ENCODE results near the gene KIAA1671. TPM values are rescaled to one million over a fixed set of nuclear protein-coding genes. Genes with fewer than 3 reads are reported as not detected.

Gene KIAA1671
- total and polyA plus RNA-seq, 2 donors (not counting 1 experiment from before 2014, with no cell fraction given) = 0.01 to 0.02 TPM

GRCh38 chr22:25000686-25001085 lies 48.2 kb downstream of the KIAA1671 start:
- Histone ChIP-seq H3K36me3 (replicated peaks in 1 of 2; ENCODE audit: control extremely low read depth in 1 of 2, control insufficient read depth in 1 of 2, extremely low read depth in 1 of 2, insufficient read depth in 2 of 2, low read length in 1 of 2) (no peaks in the 10 kb centered on the region), H3K4me1 (ENCODE audit: control insufficient read depth in 2 of 2, insufficient read depth in 2 of 2, low read length in 2 of 2) (no peaks in the 10 kb centered on the region), H2AFZ (ENCODE audit: insufficient read depth, low read depth, low read length, poor library complexity, severe bottlenecking) (no peak overlapping the region), H3K4me2 (replicated peaks; ENCODE audit: low read depth, low read length, poor library complexity, severe bottlenecking) (no peak overlapping the region), H3K27me3 (replicated peaks in 1 of 4; ENCODE audit: control extremely low read depth in 1 of 4, control insufficient read depth in 3 of 4, insufficient read depth in 4 of 4, low read length in 3 of 4) (peaks cover 0 to 3% (median 0%) of the 10 kb centered on the region in 4 experiments), H3K4me3 (ENCODE audit: control extremely low read depth in 1 of 5, extremely low read depth in 1 of 5, insufficient read depth in 1 of 5, low read depth in 2 of 5, low read length in 4 of 5) (no peak overlapping the region), H3K9ac (ENCODE audit: low read length) (no peak overlapping the region), H3K79me2 (ENCODE audit: control insufficient read depth, insufficient read depth, low read length) (no peaks in the 10 kb centered on the region), H4K20me1 (ENCODE audit: control insufficient read depth, insufficient read depth, low read length, poor library complexity, severe bottlenecking) (no peaks in the 10 kb centered on the region), H3K9me3 (ENCODE audit: control extremely low read depth in 1 of 3, control insufficient read depth in 2 of 3, insufficient read depth in 1 of 3, low read length in 2 of 3) (no peaks in the 10 kb centered on the region), H3K27ac (ENCODE audit: low read length in 2 of 2) (no peak overlapping the region)
- H3K4me3 Mint-ChIP-seq = no peak overlapping the region
- POLR2A ChIA-PET = no interaction called here
- no peak for DNase-seq
- 94% methylated on average over 6 of the region's 8 CpGs for WGBS (ENCODE audit: insufficient coverage)
- H3K27ac Mint-ChIP-seq = no peak overlapping the region
- CTCF ChIA-PET = no interaction called here
- intact Hi-C loops (cut with micrococcal nuclease) = no loop called here
- no peaks in the 10 kb centered on the region for H3K9me3 Mint-ChIP-seq (ENCODE audit: insufficient read depth)
- no peaks in the 10 kb centered on the region for H3K4me1 Mint-ChIP-seq
- H3K27me3 Mint-ChIP-seq = peaks cover 11% of the 10 kb centered on the region
- ATAC-seq (ENCODE audit: low read depth) = no peak
- TF ChIP-seq, protein P1, sequence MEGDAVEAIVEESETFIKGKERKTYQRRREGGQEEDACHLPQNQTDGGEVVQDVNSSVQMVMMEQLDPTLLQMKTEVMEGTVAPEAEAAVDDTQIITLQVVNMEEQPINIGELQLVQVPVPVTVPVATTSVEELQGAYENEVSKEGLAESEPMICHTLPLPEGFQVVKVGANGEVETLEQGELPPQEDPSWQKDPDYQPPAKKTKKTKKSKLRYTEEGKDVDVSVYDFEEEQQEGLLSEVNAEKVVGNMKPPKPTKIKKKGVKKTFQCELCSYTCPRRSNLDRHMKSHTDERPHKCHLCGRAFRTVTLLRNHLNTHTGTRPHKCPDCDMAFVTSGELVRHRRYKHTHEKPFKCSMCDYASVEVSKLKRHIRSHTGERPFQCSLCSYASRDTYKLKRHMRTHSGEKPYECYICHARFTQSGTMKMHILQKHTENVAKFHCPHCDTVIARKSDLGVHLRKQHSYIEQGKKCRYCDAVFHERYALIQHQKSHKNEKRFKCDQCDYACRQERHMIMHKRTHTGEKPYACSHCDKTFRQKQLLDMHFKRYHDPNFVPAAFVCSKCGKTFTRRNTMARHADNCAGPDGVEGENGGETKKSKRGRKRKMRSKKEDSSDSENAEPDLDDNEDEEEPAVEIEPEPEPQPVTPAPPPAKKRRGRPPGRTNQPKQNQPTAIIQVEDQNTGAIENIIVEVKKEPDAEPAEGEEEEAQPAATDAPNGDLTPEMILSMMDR (IDR thresholded peaks at IDR 0.05) = no peak
- no peak for TF ChIP-seq EZH2 (IDR thresholded peaks at IDR 0.05; ENCODE audit: borderline replicate concordance, insufficient read depth, low read depth, low read length, poor library complexity, severe bottlenecking)

- ChIA-PET POLR2A (no interaction called here), CTCF (no interaction called here)
- ATAC-seq (ENCODE audit: low read depth) (no peak), DNase-seq (no peak)
- H3K4me3 Mint-ChIP-seq = no peak overlapping the region
- no peaks in the 10 kb centered on the region for H3K9me3 Mint-ChIP-seq (ENCODE audit: insufficient read depth)
- H3K9ac ChIP-seq (ENCODE audit: low read length) = no peak overlapping the region
- no peak overlapping the region for H2AFZ ChIP-seq (ENCODE audit: insufficient read depth, low read depth, low read length, poor library complexity, severe bottlenecking)
- intact Hi-C loops (cut with micrococcal nuclease) = no loop called here
- no peak overlapping the region for H3K4me3 ChIP-seq (ENCODE audit: control extremely low read depth in 1 of 5, extremely low read depth in 1 of 5, insufficient read depth in 1 of 5, low read depth in 2 of 5, low read length in 4 of 5)
- no peak overlapping the region for H3K27ac ChIP-seq (ENCODE audit: low read length in 2 of 2)
- peaks cover 9% of the 10 kb centered on the region for H3K27me3 Mint-ChIP-seq
- no peak overlapping the region for H3K27ac Mint-ChIP-seq
- no peaks in the 10 kb centered on the region for H3K4me1 Mint-ChIP-seq
- no peaks in the 10 kb centered on the region for H3K27me3 ChIP-seq (replicated peaks in 1 of 4; ENCODE audit: control extremely low read depth in 1 of 4, control insufficient read depth in 3 of 4, insufficient read depth in 4 of 4, low read length in 3 of 4)
- no peaks in the 10 kb centered on the region for H3K36me3 ChIP-seq (replicated peaks in 1 of 2; ENCODE audit: control extremely low read depth in 1 of 2, control insufficient read depth in 1 of 2, extremely low read depth in 1 of 2, insufficient read depth in 2 of 2, low read length in 1 of 2)
- H3K79me2 ChIP-seq (ENCODE audit: control insufficient read depth, insufficient read depth, low read length) = no peaks in the 10 kb centered on the region
- H3K9me3 ChIP-seq (ENCODE audit: control extremely low read depth in 1 of 3, control insufficient read depth in 2 of 3, insufficient read depth in 1 of 3, low read length in 2 of 3) = no peaks in the 10 kb centered on the region
- no peaks in the 10 kb centered on the region for H4K20me1 ChIP-seq (ENCODE audit: control insufficient read depth, insufficient read depth, low read length, poor library complexity, severe bottlenecking)
- TF ChIP-seq EZH2 (IDR thresholded peaks at IDR 0.05; ENCODE audit: borderline replicate concordance, insufficient read depth, low read depth, low read length, poor library complexity, severe bottlenecking) = no peak
- TF ChIP-seq, protein P1 (IDR thresholded peaks at IDR 0.05) = no peak
- no peaks in the 10 kb centered on the region for H3K4me1 ChIP-seq (ENCODE audit: control insufficient read depth in 2 of 2, insufficient read depth in 2 of 2, low read length in 2 of 2)
- 44% methylated on average over 1 of the region's 1 CpG for WGBS (ENCODE audit: insufficient coverage)
- no peak overlapping the region for H3K4me2 ChIP-seq (replicated peaks; ENCODE audit: low read depth, low read length, poor library complexity, severe bottlenecking)
Observed at GRCh38 chr22:25002241-25002985, 49.9 kb downstream of the KIAA1671 start.
